Colonic mucosa (tissue), 4 donors: ENCODE results near the gene FAP. TPM values are rescaled to one million over a fixed set of nuclear protein-coding genes. Genes with fewer than 3 reads are reported as not detected.

Source experiments
- DNase-seq: peaks from one replicate; pipeline ENCODE4 v3.0.0-alpha.2; 2020
- H3K27ac ChIP-seq: fragments of 200-600 bp; one replicate; pipeline ENCODE4 v1.8.0; 2021
- H3K27me3 ChIP-seq: fragments of 200-600 bp; one replicate; pipeline ENCODE4 v1.8.0; 2021
- H3K36me3 ChIP-seq: fragments of 200-600 bp; one replicate; pipeline ENCODE4 v1.8.0; 2021
- H3K4me1 ChIP-seq: fragments of 200-600 bp; one replicate; pipeline ENCODE4 v1.8.0; 2021; ENCODE audit warnings: mild to moderate bottlenecking
- H3K4me3 ChIP-seq: fragments of 200-600 bp; one replicate; pipeline ENCODE4 v1.8.0; 2021
- H3K9ac ChIP-seq, 2 donors: one replicate each; pipeline ENCODE4 v1.7.0; 2013; ENCODE audit warnings: control low read depth in 2 of 2, low read depth in 2 of 2, low read length in 2 of 2
- H3K9me3 ChIP-seq: fragments of 200-600 bp; one replicate; pipeline ENCODE4 v1.8.0; 2021
- CTCF ChIP-seq: fragments of 200-600 bp; IDR thresholded peaks from one replicate; pipeline ENCODE4 v1.8.0; 2022; ENCODE audit warnings: antibody characterized with exemption, mild to moderate bottlenecking
- intact Hi-C: fragments of 100-400 bp; cut with DNase I; formaldehyde crosslinking; loops from one replicate; pipeline ENCODE4 v1.14.1; 2022
- total RNA-seq, 2 donors: library from RNA; stranded (reverse); fragmentation: NEBNext Ultra II Directional in 1 of 2; extraction: Animal tissue kit (Norgen Biotek cat#: 25700) in 1 of 2; gene quantifications; one replicate each; pipeline ENCODE4 v1.2.1, GENCODE V29; 2021
- donor health status: healthy.
- donor health status: DM: no; HTN: no; CAD: no.
- donor health status: DM: no; HTN: no; CAD: no.

Gene FAP
- total RNA-seq, 2 donors from 2014 or later = 1.1 to 1.8 TPM

GRCh38 chr2:162155093-162155492, 88.2 kb downstream of the FAP start:
- H3K27me3 ChIP-seq = no peaks in the 10 kb centered on the region
- H3K9ac ChIP-seq = no peak overlapping the region
- intact Hi-C loops = no loop called here
- no peaks in the 10 kb centered on the region for H3K9me3 ChIP-seq
- no peak for TF ChIP-seq CTCF
- no peaks in the 10 kb centered on the region for H3K4me1 ChIP-seq
- H3K4me3 ChIP-seq = no peak overlapping the region
- H3K36me3 ChIP-seq = no peaks in the 10 kb centered on the region
- no peak overlapping the region for H3K27ac ChIP-seq
- DNase-seq = no peak

DNA sequence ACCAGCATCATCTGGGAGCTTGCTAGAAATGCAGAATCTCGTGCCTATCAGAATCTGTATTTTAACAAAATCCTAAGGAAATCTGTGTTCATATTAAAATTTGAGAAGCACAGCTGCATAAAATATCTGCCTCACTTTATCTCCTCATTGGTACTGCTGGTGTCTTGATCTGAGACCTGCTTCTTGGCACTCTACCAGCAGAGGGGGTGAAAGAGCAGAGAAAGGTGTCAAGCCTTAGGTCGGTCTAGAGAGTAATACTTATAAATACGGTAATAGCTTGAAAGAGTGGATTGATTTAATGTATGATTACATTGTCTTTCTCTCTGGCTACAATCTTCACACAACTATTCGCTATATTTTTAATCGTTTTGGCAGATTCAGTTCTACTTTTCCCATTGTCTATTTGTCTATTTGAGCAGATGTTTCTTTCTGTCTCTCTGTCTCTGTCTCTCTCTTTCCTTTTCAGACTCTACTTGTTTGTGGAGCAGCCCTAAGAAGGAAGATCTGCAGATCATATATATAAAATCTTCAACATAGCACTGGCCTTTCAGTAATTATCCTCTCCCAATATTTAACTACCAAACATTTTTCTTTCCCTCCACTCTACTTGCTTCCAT, 89.5 kb downstream of the FAP start:
- intact Hi-C loops = loop anchor here (2.0 kb wide), 1 partner anchor 145 kb away; no protein-coding TSS in a partner anchor
- DNase-seq = peak; percentile 79
- peak; percentile 59 for TF ChIP-seq CTCF
- no peaks in the 10 kb centered on the region for H3K4me1 ChIP-seq
- H3K9ac ChIP-seq = no peak overlapping the region
- H3K27ac ChIP-seq = no peak overlapping the region
- H3K27me3 ChIP-seq = no peaks in the 10 kb centered on the region
- H3K36me3 ChIP-seq = no peaks in the 10 kb centered on the region
- no peak overlapping the region for H3K4me3 ChIP-seq
- no peaks in the 10 kb centered on the region for H3K9me3 ChIP-seq

DNA sequence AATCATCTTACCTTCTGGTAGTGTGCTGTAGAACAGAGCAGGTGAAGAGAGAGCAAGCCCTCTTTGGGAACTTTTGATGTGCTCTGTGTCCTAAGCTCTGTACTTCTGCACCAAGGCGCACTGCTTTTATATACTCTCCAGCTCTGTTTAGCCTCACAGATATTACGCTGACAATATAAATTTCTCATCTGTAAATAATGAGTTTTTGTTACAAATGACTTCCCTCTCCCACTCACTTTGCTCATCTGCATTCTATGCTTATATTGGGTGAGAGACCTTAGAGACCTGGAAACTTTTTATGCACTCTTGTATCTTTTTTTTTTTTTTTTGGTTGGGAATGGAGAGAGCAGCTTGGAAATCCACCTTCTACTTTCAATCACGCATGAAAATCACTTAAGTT, 91.1 kb downstream of the FAP start, which contains the start of gene GCG:
Gene GCG (minus strand): TSS at position 101 of the 400 bp plus-strand sequence. CDS start 3,069 bp downstream, outside the sequence.
- TF ChIP-seq CTCF = no peak
- Histone ChIP-seq H3K9ac (no peak within 1 kb of the TSS), H3K4me1 (no peaks in the 10 kb centered on the region), H3K27ac (no peak within 1 kb of the TSS), H3K27me3 (no peaks in the 10 kb centered on the region), H3K36me3 (no peaks in the 10 kb centered on the region), H3K4me3 (no peak within 1 kb of the TSS), H3K9me3 (no peaks in the 10 kb centered on the region)
- no peak for DNase-seq
- intact Hi-C loops = loop anchor here (2.0 kb wide), 1 partner anchor 147 kb away; no protein-coding TSS in a partner anchor

DNA sequence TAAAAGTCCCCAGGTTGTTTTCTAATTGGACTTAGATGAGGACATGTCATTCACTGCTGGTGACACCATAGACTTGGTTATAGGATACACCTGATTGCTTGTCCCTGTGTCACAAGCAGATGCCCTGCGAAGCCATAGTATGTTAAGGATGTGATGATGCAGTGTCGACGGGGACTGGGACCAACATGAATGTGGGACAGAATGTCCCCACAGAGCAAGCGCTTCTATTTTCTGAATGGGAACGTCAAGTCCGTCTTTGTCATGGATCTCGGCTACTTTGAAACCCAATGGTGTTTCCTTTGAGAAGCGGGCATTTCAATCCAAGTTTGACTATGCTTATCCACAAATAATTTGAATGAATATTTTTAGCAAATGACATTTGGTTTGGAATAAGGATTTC, 93.3 kb downstream of the FAP start:
- H3K9ac ChIP-seq = no peak overlapping the region
- no peak overlapping the region for H3K27ac ChIP-seq
- H3K4me3 ChIP-seq = no peak overlapping the region
- no peak for DNase-seq
- no peak for TF ChIP-seq CTCF
- intact Hi-C loops = no loop called here
- no peaks in the 10 kb centered on the region for H3K36me3 ChIP-seq
- H3K9me3 ChIP-seq = no peaks in the 10 kb centered on the region
- H3K27me3 ChIP-seq = no peaks in the 10 kb centered on the region
- H3K4me1 ChIP-seq = no peaks in the 10 kb centered on the region

GRCh38 chr2:162149466-162149865, 93.8 kb downstream of the FAP start:
- DNase-seq = no peak
- Histone ChIP-seq H3K4me3 (no peak overlapping the region), H3K36me3 (no peaks in the 10 kb centered on the region), H3K27ac (no peak overlapping the region), H3K4me1 (no peaks in the 10 kb centered on the region), H3K9me3 (no peaks in the 10 kb centered on the region), H3K9ac (no peak overlapping the region), H3K27me3 (no peaks in the 10 kb centered on the region)
- intact Hi-C loops = no loop called here
- TF ChIP-seq CTCF = no peak
